KMS-11 (cell line): Measurements from ENCODE around the gene ATP5PB.

Experiments used
- H2AFZ ChIP-seq: fragments of 200-600 bp; sonication (generic); 2 replicates; pipeline ENCODE4 v1.6.1; 2016; ENCODE audit warnings: antibody characterized with exemption, mixed run types, low read depth
- H3K27ac ChIP-seq: fragments of 200-600 bp; sonication (generic); 2 replicates; pipeline ENCODE4 v1.6.1; 2016; ENCODE audit warnings: mild to moderate bottlenecking, mixed run types
- H3K27me3 ChIP-seq: fragments of 200-600 bp; sonication (generic); 2 replicates; pipeline ENCODE4 v1.6.1; 2017; ENCODE audit warnings: mild to moderate bottlenecking, low read depth, mixed run types, moderate library complexity; ENCODE audit not compliant: insufficient read depth
- H3K36me3 ChIP-seq: fragments of 200-600 bp; sonication (generic); 2 replicates; pipeline ENCODE4 v1.6.1; 2017; ENCODE audit warnings: mild to moderate bottlenecking, mixed run types; ENCODE audit not compliant: insufficient read depth
- H3K4me1 ChIP-seq: fragments of 200-600 bp; sonication (generic); 2 replicates; pipeline ENCODE4 v1.6.1; 2016; ENCODE audit warnings: mild to moderate bottlenecking, low read depth, mixed run types; ENCODE audit not compliant: poor library complexity, severe bottlenecking
- H3K4me2 ChIP-seq: fragments of 200-600 bp; sonication (generic); 2 replicates; pipeline ENCODE4 v1.7.0; 2016; ENCODE audit warnings: mild to moderate bottlenecking, mixed run types
- H3K4me3 ChIP-seq: fragments of 200-600 bp; sonication (generic); IDR thresholded peaks from 2 replicates; pipeline ENCODE4 v1.6.1; 2017; ENCODE audit warnings: low read depth, low read length, mixed read lengths; ENCODE audit not compliant: insufficient read depth
- H3K79me2 ChIP-seq: fragments of 200-600 bp; sonication (generic); 2 replicates; pipeline ENCODE4 v1.6.1; 2016; ENCODE audit warnings: low read depth, mixed run types; ENCODE audit not compliant: insufficient read depth
- H3K9ac ChIP-seq: fragments of 200-600 bp; sonication (generic); 2 replicates; pipeline ENCODE4 v1.6.1; 2016; ENCODE audit warnings: mild to moderate bottlenecking, mixed run types
- H4K20me1 ChIP-seq: fragments of 200-600 bp; sonication (generic); 2 replicates; pipeline ENCODE4 v1.6.1; 2016; ENCODE audit warnings: mild to moderate bottlenecking, mixed run types; ENCODE audit not compliant: insufficient read depth
- CTCF ChIP-seq: fragments of 200-600 bp; sonication (generic); conservative IDR thresholded peaks from 2 replicates; pipeline ENCODE4 v1.6.1; 2017; ENCODE audit warnings: low read depth, mild to moderate bottlenecking, antibody characterized with exemption, low read length, moderate library complexity, mixed read lengths

The ATP5PB gene

GRCh38 chr1:111415461-111415860, 33.8 kb upstream of the ATP5PB start:
- Histone ChIP-seq H3K79me2 (no peaks in the 10 kb centered on the region), H3K4me3 (no peak overlapping the region), H3K4me2 (no peak overlapping the region), H3K4me1 (no peaks in the 10 kb centered on the region), H4K20me1 (no peaks in the 10 kb centered on the region), H3K9ac (no peak overlapping the region), H3K36me3 (no peaks in the 10 kb centered on the region), H2AFZ (no peak overlapping the region), H3K27me3 (no peaks in the 10 kb centered on the region), H3K27ac (no peak overlapping the region)
- no peak for TF ChIP-seq CTCF

- Histone ChIP-seq H3K4me1 (no peaks in the 10 kb centered on the region), H4K20me1 (no peaks in the 10 kb centered on the region), H3K4me2 (no peak overlapping the region), H3K4me3 (no peak overlapping the region), H3K27ac (no peak overlapping the region), H2AFZ (no peak overlapping the region), H3K27me3 (no peaks in the 10 kb centered on the region), H3K9ac (no peak overlapping the region), H3K36me3 (no peaks in the 10 kb centered on the region), H3K79me2 (no peaks in the 10 kb centered on the region)
- TF ChIP-seq CTCF: no peak
These were observed 31.5 kb upstream of the ATP5PB start for GRCh38 chr1:111417755-111418154.

- no peak overlapping the region for H3K4me2 ChIP-seq
- no peak overlapping the region for H3K27ac ChIP-seq
- H2AFZ ChIP-seq: no peak overlapping the region
- no peaks in the 10 kb centered on the region for H3K79me2 ChIP-seq
- no peak overlapping the region for H3K9ac ChIP-seq
- no peak for TF ChIP-seq CTCF
- no peaks in the 10 kb centered on the region for H3K27me3 ChIP-seq
- H3K4me1 ChIP-seq: no peaks in the 10 kb centered on the region
- no peaks in the 10 kb centered on the region for H4K20me1 ChIP-seq
- no peak overlapping the region for H3K4me3 ChIP-seq
- no peaks in the 10 kb centered on the region for H3K36me3 ChIP-seq
These were observed 30.2 kb upstream of the ATP5PB start for GRCh38 chr1:111419037-111419436.

- no peaks in the 10 kb centered on the region for H4K20me1 ChIP-seq
These were observed 28.9 kb upstream of the ATP5PB start for GRCh38 chr1:111420377-111420776.

More at GRCh38 chr1:111420377-111420776, 28.9 kb upstream of the ATP5PB start:
- Histone ChIP-seq H3K4me2 (no peak overlapping the region), H3K27ac (no peak overlapping the region), H3K4me3 (no peak overlapping the region), H3K9ac (no peak overlapping the region), H3K79me2 (no peaks in the 10 kb centered on the region), H3K36me3 (no peaks in the 10 kb centered on the region), H3K4me1 (no peaks in the 10 kb centered on the region), H3K27me3 (no peaks in the 10 kb centered on the region), H2AFZ (no peak overlapping the region)
- no peak for TF ChIP-seq CTCF
